PFSK-1 (cell line): ENCODE data around the gene DHX35.

Experiments used
- FOXP2 ChIP-seq: optimal IDR thresholded peaks from 2 replicates; pipeline ENCODE3; 2011; ENCODE audit warnings: borderline replicate concordance, control low read depth, inconsistent platforms; ENCODE audit not compliant: insufficient read depth; ENCODE audit errors: extremely low read length, extremely low read depth
- POLR2AphosphoS5 ChIP-seq: IDR thresholded peaks from 2 replicates; pipeline ENCODE4 v1.6.1; 2012; ENCODE audit warnings: low read depth, mild to moderate bottlenecking, control low read depth, low read length, moderate library complexity
- REST ChIP-seq, 2 experiments: IDR thresholded peaks; 2 replicates each; pipeline versions ENCODE4 v1.6.1 to v1.8.0; 2011 to 2012; ENCODE audit warnings: low read depth in 2 of 2, low read length in 2 of 2, control low read depth in 1 of 2, inconsistent platforms in 1 of 2, mild to moderate bottlenecking in 1 of 2, moderate library complexity in 1 of 2; ENCODE audit not compliant: insufficient read depth in 1 of 2
- SIN3A ChIP-seq: IDR thresholded peaks from 2 replicates; pipeline ENCODE4 v1.6.1; 2012; ENCODE audit warnings: mild to moderate bottlenecking, low read length, moderate library complexity, borderline replicate concordance; ENCODE audit not compliant: insufficient read depth
- TAF1 ChIP-seq: IDR thresholded peaks from 2 replicates; pipeline ENCODE4 v1.6.1; 2012; ENCODE audit warnings: low read length, control low read depth, borderline replicate concordance; ENCODE audit not compliant: insufficient read depth

DHX35 gene

DNA sequence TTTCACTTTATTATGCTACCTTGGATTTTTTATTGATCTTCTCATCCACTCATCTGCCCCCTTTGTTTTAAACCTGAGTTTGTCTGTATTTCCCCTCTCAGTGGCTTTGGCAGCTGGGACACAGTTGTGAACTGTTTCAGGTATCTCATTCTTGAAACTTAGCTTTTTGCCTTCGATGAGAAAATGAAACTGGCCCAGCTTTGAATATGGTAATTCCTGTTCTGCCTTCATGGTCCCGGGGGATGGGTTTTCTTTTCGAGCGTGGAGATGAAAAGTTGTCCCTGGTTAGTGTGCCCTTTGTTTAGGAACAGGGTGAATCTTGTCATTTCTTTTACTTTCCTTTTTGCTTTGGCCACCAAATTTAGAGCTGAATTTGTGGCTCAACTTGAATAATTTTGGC is 25.6 kb downstream of the DHX35 start:
- no peak for TF ChIP-seq SIN3A
- no peak for TF ChIP-seq TAF1
- TF ChIP-seq FOXP2: no peak
- TF ChIP-seq REST (IDR thresholded peaks at IDR 0.05; ENCODE audit: insufficient read depth in 1 of 2, low read depth in 2 of 2, low read length in 2 of 2): no peak
- TF ChIP-seq POLR2AphosphoS5: no peak

GRCh38 chr20:38990728-38991127 is 28.6 kb downstream of the DHX35 start:
- no peak for TF ChIP-seq FOXP2
- no peak for TF ChIP-seq POLR2AphosphoS5
- no peak for TF ChIP-seq SIN3A
- TF ChIP-seq TAF1: no peak
- TF ChIP-seq REST (IDR thresholded peaks at IDR 0.05; ENCODE audit: insufficient read depth in 1 of 2, low read depth in 2 of 2, low read length in 2 of 2): no peak

DNA sequence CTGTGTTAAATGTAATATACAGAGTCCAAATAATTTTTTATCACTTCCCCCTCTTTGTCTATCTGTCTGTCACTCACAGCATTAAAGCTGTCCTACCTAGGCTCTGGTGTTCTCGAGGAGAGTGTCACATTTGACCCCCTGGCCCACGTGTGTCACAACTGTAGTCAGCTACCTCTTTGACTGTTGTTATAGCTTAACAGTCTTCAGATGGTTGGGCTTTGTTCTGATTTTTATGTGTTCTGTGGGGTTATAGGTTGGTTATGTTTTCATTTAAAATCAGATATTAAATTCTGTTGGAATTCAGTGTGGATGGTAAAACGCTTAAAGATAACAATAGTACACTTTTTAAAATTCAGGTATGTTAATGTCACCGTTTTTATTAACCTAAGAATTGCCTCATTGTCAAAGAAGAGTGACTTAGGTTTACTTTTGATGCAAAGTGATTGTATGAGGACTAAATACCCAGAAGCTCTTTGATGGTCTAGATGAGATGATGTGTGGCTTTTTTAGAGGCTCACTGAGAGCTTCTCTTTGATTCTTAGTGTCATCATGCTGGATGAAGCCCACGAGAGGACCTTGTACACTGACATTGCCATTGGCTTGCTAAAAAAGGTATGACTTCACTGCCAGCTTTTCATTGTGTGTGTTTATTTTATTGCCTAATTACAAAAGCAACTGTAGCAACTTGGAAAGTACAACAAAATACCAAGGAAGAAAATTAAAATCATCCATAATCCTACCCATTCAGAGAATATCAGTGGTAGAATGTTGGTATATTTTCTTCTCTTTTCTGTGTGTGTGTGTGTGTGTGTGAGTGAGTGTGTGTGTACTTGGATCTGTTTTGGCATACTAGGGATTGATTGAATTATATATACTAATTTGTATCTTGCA is 29.9 kb downstream of the DHX35 start:
- TF ChIP-seq SIN3A (no peak), FOXP2 (no peak), POLR2AphosphoS5 (no peak), TAF1 (no peak), REST (IDR thresholded peaks at IDR 0.05; ENCODE audit: insufficient read depth in 1 of 2, low read depth in 2 of 2, low read length in 2 of 2) (no peak)

GRCh38 chr20:38995536-38996044 is 33.4 kb downstream of the DHX35 start:
- TF ChIP-seq SIN3A (no peak), TAF1 (no peak)

GRCh38 chr20:38997622-38998021 is 35.5 kb downstream of the DHX35 start:
- no peak for TF ChIP-seq FOXP2
- no peak for TF ChIP-seq POLR2AphosphoS5
- TF ChIP-seq TAF1: no peak
- no peak for TF ChIP-seq REST (IDR thresholded peaks at IDR 0.05; ENCODE audit: insufficient read depth in 1 of 2, low read depth in 2 of 2, low read length in 2 of 2)
- TF ChIP-seq SIN3A: no peak
